Measurements from ENCODE around the gene ATG4C.

DNA sequence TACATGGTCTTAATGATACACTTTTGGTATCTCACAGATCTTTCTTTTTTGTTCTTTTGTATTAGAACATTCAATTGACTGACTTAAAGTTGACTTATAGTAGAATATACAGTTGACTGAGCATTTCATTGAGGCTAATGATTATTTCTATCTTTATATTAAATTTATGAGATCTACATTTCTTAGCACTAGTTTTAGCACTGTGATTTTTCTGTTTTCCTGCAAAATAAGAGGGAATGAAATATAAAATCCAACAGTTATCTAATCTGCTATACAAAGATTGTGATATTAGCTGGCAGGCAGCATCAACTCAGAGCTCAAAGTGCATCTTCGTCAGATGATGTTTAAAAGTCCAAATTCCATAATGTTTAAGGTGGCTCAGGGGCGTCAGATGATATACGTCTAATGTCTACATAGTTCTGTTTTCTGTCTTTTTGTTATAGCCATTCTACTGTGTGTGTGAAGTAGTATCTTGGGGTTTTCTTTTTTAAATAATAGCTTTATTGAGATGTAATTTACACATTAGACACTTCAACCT lies 85.4 kb downstream of the ATG4C start:
- TF ChIP-seq, protein P1, sequence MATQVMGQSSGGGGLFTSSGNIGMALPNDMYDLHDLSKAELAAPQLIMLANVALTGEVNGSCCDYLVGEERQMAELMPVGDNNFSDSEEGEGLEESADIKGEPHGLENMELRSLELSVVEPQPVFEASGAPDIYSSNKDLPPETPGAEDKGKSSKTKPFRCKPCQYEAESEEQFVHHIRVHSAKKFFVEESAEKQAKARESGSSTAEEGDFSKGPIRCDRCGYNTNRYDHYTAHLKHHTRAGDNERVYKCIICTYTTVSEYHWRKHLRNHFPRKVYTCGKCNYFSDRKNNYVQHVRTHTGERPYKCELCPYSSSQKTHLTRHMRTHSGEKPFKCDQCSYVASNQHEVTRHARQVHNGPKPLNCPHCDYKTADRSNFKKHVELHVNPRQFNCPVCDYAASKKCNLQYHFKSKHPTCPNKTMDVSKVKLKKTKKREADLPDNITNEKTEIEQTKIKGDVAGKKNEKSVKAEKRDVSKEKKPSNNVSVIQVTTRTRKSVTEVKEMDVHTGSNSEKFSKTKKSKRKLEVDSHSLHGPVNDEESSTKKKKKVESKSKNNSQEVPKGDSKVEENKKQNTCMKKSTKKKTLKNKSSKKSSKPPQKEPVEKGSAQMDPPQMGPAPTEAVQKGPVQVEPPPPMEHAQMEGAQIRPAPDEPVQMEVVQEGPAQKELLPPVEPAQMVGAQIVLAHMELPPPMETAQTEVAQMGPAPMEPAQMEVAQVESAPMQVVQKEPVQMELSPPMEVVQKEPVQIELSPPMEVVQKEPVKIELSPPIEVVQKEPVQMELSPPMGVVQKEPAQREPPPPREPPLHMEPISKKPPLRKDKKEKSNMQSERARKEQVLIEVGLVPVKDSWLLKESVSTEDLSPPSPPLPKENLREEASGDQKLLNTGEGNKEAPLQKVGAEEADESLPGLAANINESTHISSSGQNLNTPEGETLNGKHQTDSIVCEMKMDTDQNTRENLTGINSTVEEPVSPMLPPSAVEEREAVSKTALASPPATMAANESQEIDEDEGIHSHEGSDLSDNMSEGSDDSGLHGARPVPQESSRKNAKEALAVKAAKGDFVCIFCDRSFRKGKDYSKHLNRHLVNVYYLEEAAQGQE (IDR thresholded peaks at IDR 0.05; ENCODE audit: insufficient read depth in 1 of 2, low read depth in 2 of 2, low read length in 1 of 2) = no peak
- TF ChIP-seq, protein P2, sequence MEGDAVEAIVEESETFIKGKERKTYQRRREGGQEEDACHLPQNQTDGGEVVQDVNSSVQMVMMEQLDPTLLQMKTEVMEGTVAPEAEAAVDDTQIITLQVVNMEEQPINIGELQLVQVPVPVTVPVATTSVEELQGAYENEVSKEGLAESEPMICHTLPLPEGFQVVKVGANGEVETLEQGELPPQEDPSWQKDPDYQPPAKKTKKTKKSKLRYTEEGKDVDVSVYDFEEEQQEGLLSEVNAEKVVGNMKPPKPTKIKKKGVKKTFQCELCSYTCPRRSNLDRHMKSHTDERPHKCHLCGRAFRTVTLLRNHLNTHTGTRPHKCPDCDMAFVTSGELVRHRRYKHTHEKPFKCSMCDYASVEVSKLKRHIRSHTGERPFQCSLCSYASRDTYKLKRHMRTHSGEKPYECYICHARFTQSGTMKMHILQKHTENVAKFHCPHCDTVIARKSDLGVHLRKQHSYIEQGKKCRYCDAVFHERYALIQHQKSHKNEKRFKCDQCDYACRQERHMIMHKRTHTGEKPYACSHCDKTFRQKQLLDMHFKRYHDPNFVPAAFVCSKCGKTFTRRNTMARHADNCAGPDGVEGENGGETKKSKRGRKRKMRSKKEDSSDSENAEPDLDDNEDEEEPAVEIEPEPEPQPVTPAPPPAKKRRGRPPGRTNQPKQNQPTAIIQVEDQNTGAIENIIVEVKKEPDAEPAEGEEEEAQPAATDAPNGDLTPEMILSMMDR (IDR thresholded peaks at IDR 0.05) = no peak
- TF ChIP-seq POLR2AphosphoS5 (IDR thresholded peaks at IDR 0.05; ENCODE audit: low read depth, low read length) (no peak), SIN3A (IDR thresholded peaks at IDR 0.05; ENCODE audit: borderline replicate concordance, insufficient read depth, low read depth, low read length) (no peak)

Data from Panc1 (cell line).